H9 (cell line): Measurements from ENCODE around the gene SLC6A8. TPM values are rescaled to one million over a fixed set of nuclear protein-coding genes. Genes with fewer than 3 reads are reported as not detected.

Source experiments
- DNase-seq: peaks from one replicate; pipeline ENCODE4 v3.0.0-alpha.2; 2017
- H2AFZ ChIP-seq: one replicate; pipeline ENCODE4 v1.6.1; 2013; ENCODE audit warnings: mild to moderate bottlenecking, low read length, control low read depth, moderate library complexity
- H2AK5ac ChIP-seq: 2 replicates; pipeline ENCODE4 v1.6.1; 2013; ENCODE audit warnings: low read length, control low read depth, mixed read lengths; ENCODE audit not compliant: insufficient read length
- H2BK120ac ChIP-seq: one replicate; pipeline ENCODE4 v1.6.1; 2013; ENCODE audit warnings: low read depth, mild to moderate bottlenecking, low read length, control low read depth, inconsistent platforms; ENCODE audit not compliant: poor library complexity, severe bottlenecking
- H2BK12ac ChIP-seq: 2 replicates; pipeline ENCODE4 v1.6.1; 2013; ENCODE audit warnings: low read length, control low read depth, mixed read lengths, low read depth; ENCODE audit not compliant: insufficient read length
- H2BK15ac ChIP-seq: 2 replicates; pipeline ENCODE4 v1.6.1; 2013; ENCODE audit warnings: low read depth, low read length, control low read depth
- H2BK20ac ChIP-seq: one replicate; pipeline ENCODE4 v1.6.1; 2013; ENCODE audit warnings: low read depth, mild to moderate bottlenecking, low read length, control low read depth, inconsistent platforms; ENCODE audit not compliant: poor library complexity, severe bottlenecking
- H2BK5ac ChIP-seq: 2 replicates; pipeline ENCODE4 v1.6.1; 2013; ENCODE audit warnings: low read length, control low read depth, mixed read lengths; ENCODE audit not compliant: insufficient read length
- H3K14ac ChIP-seq: 2 replicates; pipeline ENCODE4 v1.6.1; 2013; ENCODE audit warnings: low read length, control low read depth; ENCODE audit not compliant: insufficient read depth
- H3K18ac ChIP-seq: 2 replicates; pipeline ENCODE4 v1.6.1; 2013; ENCODE audit warnings: low read depth, mild to moderate bottlenecking, mixed read lengths, low read length, control low read depth; ENCODE audit not compliant: insufficient read length
- H3K23ac ChIP-seq: 2 replicates; pipeline ENCODE4 v1.6.1; 2013; ENCODE audit warnings: low read length, control low read depth, mixed read lengths, low read depth; ENCODE audit not compliant: insufficient read length
- H3K23me2 ChIP-seq: 2 replicates; pipeline ENCODE4 v1.6.1; 2013; ENCODE audit warnings: low read depth, mild to moderate bottlenecking, mixed read lengths, low read length, control low read depth; ENCODE audit not compliant: insufficient read length, poor library complexity, severe bottlenecking
- H3K27ac ChIP-seq: 2 replicates; pipeline ENCODE4 v1.5.1; 2013; ENCODE audit warnings: low read length, control low read depth, mixed read lengths, low read depth; ENCODE audit not compliant: insufficient read length
- H3K27me3 ChIP-seq: 2 replicates; pipeline ENCODE4 v1.6.1; 2013; ENCODE audit warnings: low read length, control low read depth, inconsistent platforms; ENCODE audit not compliant: insufficient read depth
- H3K4ac ChIP-seq: 2 replicates; pipeline ENCODE4 v1.6.1; 2013; ENCODE audit warnings: low read depth, mild to moderate bottlenecking, control low read depth, inconsistent platforms, low read length, moderate library complexity
- H3K4me1 ChIP-seq: 2 replicates; pipeline ENCODE4 v1.6.1; 2013; ENCODE audit warnings: low read length, control low read depth, inconsistent platforms; ENCODE audit not compliant: insufficient read depth
- H3K4me2 ChIP-seq: 2 replicates; pipeline ENCODE4 v1.6.1; 2013; ENCODE audit warnings: low read length, control low read depth, mixed read lengths; ENCODE audit not compliant: insufficient read length, insufficient read depth
- H3K56ac ChIP-seq: 2 replicates; pipeline ENCODE4 v1.6.1; 2013; ENCODE audit warnings: low read depth, mild to moderate bottlenecking, mixed read lengths, low read length, control low read depth; ENCODE audit not compliant: insufficient read length
- H3K79me1 ChIP-seq: 2 replicates; pipeline ENCODE4 v1.6.1; 2013; ENCODE audit warnings: low read depth, mild to moderate bottlenecking, moderate library complexity, low read length, control low read depth, inconsistent platforms; ENCODE audit not compliant: insufficient read depth, poor library complexity, severe bottlenecking
- H3K79me2 ChIP-seq: 2 replicates; pipeline ENCODE4 v1.6.1; 2013; ENCODE audit warnings: low read length, control low read depth, inconsistent platforms; ENCODE audit not compliant: insufficient read depth
- H3K9ac ChIP-seq: 2 replicates; pipeline ENCODE4 v1.6.1; 2013; ENCODE audit warnings: low read length, control low read depth, mixed read lengths; ENCODE audit not compliant: insufficient read length; ENCODE audit errors: extremely low read depth
- H3K9me3 ChIP-seq: one replicate; pipeline ENCODE4 v1.6.1; 2013; ENCODE audit warnings: low read depth, low read length, inconsistent platforms; ENCODE audit not compliant: control insufficient read depth
- H3T11ph ChIP-seq: one replicate; pipeline ENCODE4 v1.6.1; 2013; ENCODE audit warnings: mild to moderate bottlenecking, low read length, control low read depth, inconsistent platforms
- H4K20me1 ChIP-seq: one replicate; pipeline ENCODE4 v1.6.1; 2013; ENCODE audit not compliant: control insufficient read depth, insufficient read length, insufficient read depth
- H4K5ac ChIP-seq: 2 replicates; pipeline ENCODE4 v1.6.1; 2013; ENCODE audit warnings: low read depth, mild to moderate bottlenecking, mixed read lengths, low read length, control low read depth; ENCODE audit not compliant: insufficient read length
- H4K8ac ChIP-seq: replicated peaks from 2 replicates; pipeline ENCODE4 v1.6.1; 2013; ENCODE audit warnings: low read length, control low read depth, mixed read lengths, low read depth; ENCODE audit not compliant: insufficient read length
- H4K91ac ChIP-seq: 2 replicates; pipeline ENCODE4 v1.6.1; 2013; ENCODE audit warnings: low read depth, mild to moderate bottlenecking, moderate library complexity, mixed read lengths, low read length, control low read depth; ENCODE audit not compliant: insufficient read length
- H3K27ac Mint-ChIP-seq, 3 experiments: 2 replicates in 2 of 3; 3 replicates in 1 of 3; pipeline ENCODE4 v1.8.0; 2020 to 2021; ENCODE audit warnings: mixed read lengths in 3 of 3, mild to moderate bottlenecking in 1 of 3, moderate library complexity in 1 of 3
- H3K27me3 Mint-ChIP-seq: 2 replicates; pipeline ENCODE4 v1.8.0; 2021; ENCODE audit warnings: low read depth, mild to moderate bottlenecking, moderate library complexity, mixed read lengths
- H3K36me3 Mint-ChIP-seq, 3 experiments: 2 replicates in 2 of 3; 3 replicates in 1 of 3; pipeline ENCODE4 v1.8.0; 2020 to 2021; ENCODE audit warnings: low read depth in 3 of 3, mixed read lengths in 3 of 3; ENCODE audit not compliant: insufficient read depth in 1 of 3
- H3K4me1 Mint-ChIP-seq, 2 experiments: 2 replicates each; pipeline ENCODE4 v1.8.0; 2020; ENCODE audit warnings: mixed read lengths in 2 of 2
- H3K4me3 Mint-ChIP-seq, 2 experiments: 2 replicates in 1 of 2; 3 replicates in 1 of 2; pipeline ENCODE4 v1.8.0; 2020 to 2021; ENCODE audit warnings: mild to moderate bottlenecking in 2 of 2, mixed read lengths in 2 of 2, moderate library complexity in 1 of 2
- H3K9me3 Mint-ChIP-seq, 2 experiments: 2 replicates in 1 of 2; 3 replicates in 1 of 2; pipeline ENCODE4 v1.8.0; 2020; ENCODE audit warnings: mild to moderate bottlenecking in 2 of 2, mixed read lengths in 2 of 2, moderate library complexity in 1 of 2
- CTCF ChIP-seq: fragments of 200-600 bp; sonication (generic); conservative IDR thresholded peaks from 3 replicates; pipeline ENCODE4 v1.8.0; 2021; ENCODE audit warnings: antibody characterized with exemption, mild to moderate bottlenecking
- WGBS: extraction: QIAGEN DNeasy Blood & Tissue Kit; methylation state at CpG from one replicate; pipeline ENCODE4 v1.1.7; 2013; ENCODE audit warnings: missing lambda C conversion rate, low lambda C conversion rate, mixed read lengths; ENCODE audit not compliant: insufficient read length; ENCODE audit errors: extremely low coverage; 5-methylcytosine and 5-hydroxymethylcytosine counted together
- total RNA-seq: library from RNA; stranded (reverse); gene quantifications from 2 replicates; pipeline ENCODE4 v1.2.1, GENCODE V29; 2021

Gene SLC6A8
- total RNA-seq, 1 experiment from 2014 or later = 229 TPM

- Histone ChIP-seq H3K27ac (no peak overlapping the region), H3K79me2 (no peaks in the 10 kb centered on the region), H3K23me2 (peaks cover 11% of the 10 kb centered on the region), H2AFZ (no peak overlapping the region), H3K23ac (no peak overlapping the region), H3K9ac (no peak overlapping the region), H4K91ac (no peak overlapping the region), H3K14ac (no peak overlapping the region), H3K9me3 (peaks cover 40% of the 10 kb centered on the region), H3K4ac (no peak overlapping the region), H3K18ac (no peak overlapping the region), H2BK5ac (no peak overlapping the region), H2BK12ac (no peak overlapping the region), H4K5ac (no peak overlapping the region), H3K79me1 (no peaks in the 10 kb centered on the region), H4K20me1 (no peaks in the 10 kb centered on the region), H4K8ac (no peak overlapping the region), H3K56ac (no peak overlapping the region), H2BK20ac (no peak overlapping the region), H3T11ph (no peak overlapping the region), H2BK120ac (no peak overlapping the region), H3K4me1 (no peaks in the 10 kb centered on the region; the same call in 1 of the 2 replicates), H2AK5ac (no peak overlapping the region), H3K27me3 (peaks cover 55% of the 10 kb centered on the region), H2BK15ac (no peak overlapping the region; the same call in 1 of the 2 replicates), H3K4me2 (peak overlapping the region; percentile 53)
- peak; percentile 28 for DNase-seq
- no peak overlapping the region for H3K27ac Mint-ChIP-seq
- peaks cover 82% of the 10 kb centered on the region for H3K27me3 Mint-ChIP-seq
- peaks cover 0 to 7% (median 2%) of the 10 kb centered on the region in 3 experiments; a peak in 3 of 7 replicates for H3K36me3 Mint-ChIP-seq
- peaks cover 42 to 64% of the 10 kb centered on the region in 2 experiments for H3K9me3 Mint-ChIP-seq
- WGBS = no CpG with 5 or more reads among the region's 84 CpGs
- H3K4me3 Mint-ChIP-seq = peak overlapping the region; percentile 36 to 79
- peaks cover 8 to 12% of the 10 kb centered on the region in 2 experiments for H3K4me1 Mint-ChIP-seq
- TF ChIP-seq CTCF = no peak; the same call in 2 of the 3 replicates
These were observed 44.0 kb upstream of the SLC6A8 start for GRCh38 chrX:153643431-153644351.
